OCI-LY1 (cell line): ENCODE results near the gene DDO.

Source experiments
- CTCF ChIP-seq: fragments of 200-600 bp; sonication (generic), shearing (Covaris generic); IDR thresholded peaks from 2 replicates; pipeline ENCODE4 v1.5.1; 2017; ENCODE audit warnings: mild to moderate bottlenecking, antibody characterized with exemption, low read length, moderate library complexity, mixed read lengths
- EZH2 ChIP-seq: fragments of 200-600 bp; sonication (generic), shearing (Covaris generic); IDR thresholded peaks from 2 replicates; pipeline ENCODE4 v1.8.0; 2017; ENCODE audit warnings: borderline replicate concordance, mixed run types, mild to moderate bottlenecking, antibody characterized with exemption, low read length, moderate library complexity, mixed read lengths

GRCh38 chr6:110398778-110399177, 16.6 kb downstream of the DDO start:
- TF ChIP-seq CTCF, result no peak
- no peak for TF ChIP-seq EZH2
